IPS-18c (cell line): ENCODE measurements around the gene GIN1.
"Not testable (repeated sequence)": the region's sequence is repeated elsewhere in the genome, so short reads cannot be mapped to it uniquely, and the experiment has no call there.

Experiments used
- H3K4me3 ChIP-seq: 2 replicates; pipeline ENCODE4 v1.7.0; 2013; ENCODE audit warnings: low read depth, mild to moderate bottlenecking, low read length, moderate library complexity; ENCODE audit not compliant: insufficient read depth
- H3K9me3 ChIP-seq: one replicate; pipeline ENCODE4 v1.6.1; 2013; ENCODE audit warnings: mild to moderate bottlenecking, low read length, moderate library complexity; ENCODE audit not compliant: control insufficient read depth, insufficient read depth

Gene GIN1

DNA sequence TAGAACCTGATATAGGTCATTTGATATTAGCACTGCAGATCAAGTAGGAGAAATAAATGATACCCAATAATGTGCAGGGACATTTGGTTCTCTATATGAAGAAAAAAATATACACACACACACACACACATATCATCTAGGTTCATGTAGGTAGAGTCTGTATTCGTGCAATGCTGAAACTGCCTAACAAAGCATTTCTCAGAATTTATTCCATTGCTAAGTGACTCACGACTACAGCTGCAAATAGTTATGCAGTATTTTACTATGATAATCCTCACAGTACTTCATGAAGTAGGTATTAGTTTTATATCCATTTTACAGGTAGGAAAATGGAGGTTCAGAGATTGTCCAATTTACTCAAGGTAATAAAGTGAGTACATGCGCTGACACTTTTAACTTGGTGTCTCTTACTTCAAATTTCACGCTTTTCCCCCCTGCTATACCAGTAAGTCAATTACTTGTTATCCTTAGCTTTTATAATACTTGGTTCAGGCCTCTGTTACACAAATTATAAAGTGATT is 2.4 kb downstream of the GIN1 start:
- Histone ChIP-seq H3K4me3 (no peak overlapping the region), H3K9me3 (no peaks in the 10 kb centered on the region)

DNA sequence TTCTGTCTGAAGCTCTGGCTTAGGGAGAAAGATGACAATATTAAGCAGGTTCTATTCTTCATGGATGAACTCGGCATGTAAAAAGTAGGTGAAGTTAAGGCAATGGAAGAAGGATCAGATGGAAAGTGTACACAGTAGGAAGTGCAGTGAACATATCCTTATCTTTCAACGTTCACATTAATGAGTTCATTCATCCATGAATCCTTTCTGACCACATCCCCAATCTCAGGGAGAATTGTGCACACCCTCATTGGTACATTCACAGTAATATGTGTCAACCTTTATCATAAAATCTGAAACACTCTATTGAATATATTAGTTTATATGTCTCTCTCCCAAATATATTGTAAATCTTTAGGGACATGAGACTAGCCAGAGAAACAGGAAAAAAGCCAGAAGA is 5.5 kb downstream of the GIN1 start:
- Histone ChIP-seq H3K4me3 (no peak overlapping the region), H3K9me3 (no peaks in the 10 kb centered on the region)

DNA sequence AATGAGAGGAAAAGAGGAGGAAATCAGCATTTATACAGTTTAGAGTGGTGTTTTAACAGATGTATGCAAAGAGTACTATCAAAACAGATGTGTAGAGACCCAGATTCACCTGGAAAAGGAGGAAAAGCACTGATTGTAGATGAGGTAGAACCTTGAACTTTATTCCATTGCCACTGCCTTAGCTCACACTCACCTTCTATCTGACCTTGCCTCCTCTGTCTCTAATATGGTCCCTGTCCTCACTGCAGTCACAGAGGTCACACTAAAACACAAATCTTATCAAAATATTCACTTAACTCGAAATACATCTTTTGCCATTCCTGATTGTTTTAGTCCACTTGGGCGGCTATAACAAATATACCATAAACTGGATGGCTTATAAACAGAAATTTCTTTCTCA is 7.0 kb downstream of the GIN1 start:
- H3K9me3 ChIP-seq: no peaks in the 10 kb centered on the region
- no peak overlapping the region for H3K4me3 ChIP-seq

DNA sequence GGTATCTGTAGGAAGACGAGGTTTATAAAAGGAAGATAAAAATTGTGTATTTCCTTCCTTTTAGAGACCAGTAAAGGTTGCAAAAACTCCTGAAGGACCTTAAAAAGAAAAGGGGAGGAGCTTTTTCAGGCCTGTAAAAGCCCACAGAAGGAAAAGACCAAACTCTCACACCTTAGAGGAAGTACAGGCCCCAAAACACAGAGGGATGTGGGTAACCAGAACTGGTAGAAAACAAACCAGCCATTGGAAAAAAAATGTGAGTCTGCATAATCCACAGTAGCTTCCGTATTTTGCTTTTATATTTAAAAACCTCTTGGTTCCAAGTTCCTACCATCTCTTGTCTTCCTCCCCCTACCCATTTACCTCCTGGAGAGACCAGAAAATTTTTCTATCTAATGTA is 8.5 kb downstream of the GIN1 start:
- Histone ChIP-seq H3K4me3 (no peak overlapping the region), H3K9me3 (no peaks in the 10 kb centered on the region)

DNA sequence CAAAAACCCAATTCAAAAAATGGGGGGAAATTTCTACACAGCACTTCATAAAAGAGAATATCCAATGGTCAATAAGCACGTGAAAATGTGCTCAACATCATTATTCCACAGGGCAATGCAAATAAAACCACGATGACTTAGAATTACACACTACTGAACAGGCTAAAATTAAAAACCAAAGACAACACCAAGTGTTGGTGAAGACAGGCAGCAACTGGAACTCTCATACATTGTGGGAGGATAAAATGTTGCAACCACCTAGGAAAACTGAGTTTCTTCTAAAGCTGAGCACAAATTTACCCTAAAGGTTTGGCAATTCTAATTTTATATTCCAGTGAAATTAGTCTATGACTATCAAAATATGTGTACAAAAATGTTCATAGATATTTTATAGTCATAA is 9.5 kb downstream of the GIN1 start:
- H3K9me3 ChIP-seq: no peaks in the 10 kb centered on the region
- H3K4me3 ChIP-seq: no peak overlapping the region

DNA sequence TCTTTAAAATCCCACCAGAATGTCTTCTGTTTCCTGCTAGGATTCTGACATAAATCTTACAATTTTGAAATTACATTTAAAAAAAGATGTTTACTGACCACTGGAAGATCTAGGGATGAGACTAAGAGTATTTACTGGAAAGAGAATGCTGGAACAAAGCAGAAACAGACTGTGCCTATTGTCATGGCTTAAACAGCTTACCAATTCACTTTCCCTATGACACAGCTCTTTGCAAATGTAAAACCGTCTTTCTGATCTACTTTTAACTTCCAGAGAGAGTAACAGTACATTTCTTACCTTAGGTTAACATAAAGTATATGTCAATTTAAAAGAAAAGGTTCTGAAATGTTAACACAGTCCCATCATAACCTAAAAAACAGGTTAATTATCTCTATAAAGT is 10.7 kb downstream of the GIN1 start:
- H3K4me3 ChIP-seq: no peak overlapping the region

DNA sequence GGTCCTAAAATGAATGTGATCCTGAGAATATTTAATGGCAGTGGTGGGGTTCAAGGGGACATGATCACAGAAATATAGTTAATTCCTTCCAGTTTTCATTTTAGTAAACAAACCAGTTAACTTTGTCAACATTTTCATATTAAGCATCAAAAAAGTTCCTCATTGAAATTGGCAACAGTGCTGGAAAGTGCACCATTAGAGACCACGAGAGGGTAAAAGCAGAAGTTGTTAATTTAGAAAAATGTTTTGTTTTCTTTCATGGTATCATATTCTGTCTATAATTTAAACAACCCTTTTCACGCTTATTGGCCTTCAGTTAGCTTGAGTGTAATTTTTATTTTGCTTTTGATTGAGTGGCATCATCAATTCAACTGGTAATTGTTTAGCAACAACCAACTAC is 11.9 kb downstream of the GIN1 start:
- no peak overlapping the region for H3K4me3 ChIP-seq
- no peaks in the 10 kb centered on the region for H3K9me3 ChIP-seq

More for the DNA sequence above, 10.7 kb downstream of the GIN1 start:
- no peaks in the 10 kb centered on the region for H3K9me3 ChIP-seq

DNA sequence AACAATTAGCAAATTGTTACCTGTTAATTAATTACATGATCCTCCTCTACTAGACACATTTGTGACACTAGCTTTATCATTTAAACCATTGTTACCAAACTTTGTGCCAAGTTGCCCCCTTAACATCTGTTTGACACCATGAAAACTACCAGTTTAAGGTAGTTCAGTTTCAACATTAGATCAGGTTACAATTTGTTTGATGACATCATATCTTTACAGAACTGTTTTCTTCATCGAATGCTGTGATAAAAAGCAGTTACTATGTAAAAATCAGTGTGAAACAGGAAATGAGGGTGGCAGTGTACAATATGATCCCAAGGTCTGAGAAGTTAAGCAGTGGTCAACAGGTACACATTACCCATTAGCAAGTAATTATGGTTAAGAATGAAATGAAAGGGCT is 17.7 kb downstream of the GIN1 start:
- no peaks in the 10 kb centered on the region for H3K9me3 ChIP-seq
- H3K4me3 ChIP-seq: no peak overlapping the region

DNA sequence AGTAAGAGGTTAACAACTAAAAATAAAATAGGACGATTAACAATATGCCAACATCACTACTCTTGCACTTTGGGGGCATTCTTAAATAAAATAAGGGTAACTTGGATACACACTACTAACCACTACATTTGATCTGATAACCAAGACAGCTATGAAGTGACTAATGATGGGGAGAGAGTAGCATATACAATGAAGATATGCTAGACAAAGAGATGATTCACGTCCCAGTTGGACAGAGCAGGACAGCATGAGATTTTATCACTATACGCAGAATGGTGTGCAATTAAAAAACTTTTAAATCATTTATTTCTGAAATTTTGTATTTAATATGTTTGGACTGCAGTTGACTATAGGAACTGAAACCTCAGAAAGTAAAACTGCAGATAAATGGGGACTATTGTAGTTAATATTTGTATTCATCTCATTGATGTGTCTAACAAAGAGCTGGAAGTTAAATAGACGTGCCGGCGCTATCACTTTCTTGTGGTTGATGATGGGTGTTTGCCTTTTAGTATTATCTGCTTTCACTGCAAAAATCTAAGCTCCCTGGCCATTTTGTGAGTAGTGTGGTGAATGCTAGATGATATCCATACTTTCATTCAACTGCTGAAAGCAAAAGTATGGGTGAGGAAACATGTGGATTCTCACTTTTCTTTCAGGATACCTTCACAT is 18.7 kb downstream of the GIN1 start:
- Histone ChIP-seq H3K4me3 (no peak overlapping the region), H3K9me3 (no peaks in the 10 kb centered on the region)

DNA sequence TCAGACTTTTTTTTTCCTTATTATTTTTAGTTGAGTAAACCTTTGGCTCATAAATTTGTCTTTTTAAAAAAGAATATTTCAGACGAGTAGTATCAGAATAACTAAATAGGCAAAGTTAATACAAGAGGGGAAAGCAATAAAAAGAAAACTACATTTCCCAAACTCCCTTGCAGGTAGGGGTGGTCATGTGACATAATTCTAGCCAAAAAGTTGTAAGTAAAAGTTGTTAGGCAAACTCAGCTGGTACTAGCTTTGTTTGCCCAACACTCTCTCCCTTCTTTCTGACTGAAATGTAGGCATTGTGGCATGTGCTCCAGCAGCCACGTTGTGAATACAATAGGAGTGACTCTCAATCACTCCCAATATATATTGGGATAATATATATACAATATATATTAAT is 20.9 kb downstream of the GIN1 start:
- H3K4me3 ChIP-seq: no peak overlapping the region

DNA sequence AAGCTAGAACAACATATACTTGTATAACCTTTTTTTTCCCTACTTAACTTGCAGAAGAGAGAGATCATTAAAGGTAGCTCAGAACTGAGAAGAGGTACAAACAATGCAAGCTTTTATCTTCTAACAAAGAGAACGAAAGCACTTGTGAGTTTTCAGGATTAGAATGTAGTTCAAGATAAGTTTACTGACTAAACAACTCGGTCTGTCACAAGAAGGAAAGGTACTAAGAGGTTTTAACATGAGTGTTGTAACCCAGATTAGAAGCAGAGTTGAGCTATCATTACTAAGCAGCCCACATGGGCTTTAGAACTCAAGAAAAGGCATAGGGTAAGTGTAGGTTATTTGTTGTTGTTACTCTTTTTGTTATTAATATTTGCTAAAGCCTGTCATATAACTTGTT is 25.2 kb downstream of the GIN1 start:
- Histone ChIP-seq H3K4me3 (no peak overlapping the region), H3K9me3 (no peaks in the 10 kb centered on the region)

More for the DNA sequence above, 20.9 kb downstream of the GIN1 start:
- no peaks in the 10 kb centered on the region for H3K9me3 ChIP-seq

DNA sequence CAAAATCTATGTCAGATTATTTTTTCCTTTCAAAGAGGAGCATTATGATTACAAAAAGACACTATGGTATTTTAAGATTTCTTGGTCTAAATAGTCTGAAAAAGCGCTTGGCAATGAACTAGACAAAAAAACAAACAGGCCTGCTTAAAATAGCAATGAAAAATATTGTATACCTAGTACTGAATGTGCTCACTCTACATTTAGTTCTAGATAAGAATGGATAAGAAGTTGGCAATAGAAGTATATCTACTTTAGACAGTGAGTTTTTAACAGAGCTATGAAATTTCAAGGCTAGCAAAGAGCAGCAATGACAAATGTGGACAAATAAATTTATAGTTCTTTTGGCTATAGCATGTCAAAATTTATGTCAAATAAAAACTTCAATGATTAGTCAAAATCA is 26.2 kb downstream of the GIN1 start:
- H3K9me3 ChIP-seq: no peaks in the 10 kb centered on the region
- H3K4me3 ChIP-seq: no peak overlapping the region

DNA sequence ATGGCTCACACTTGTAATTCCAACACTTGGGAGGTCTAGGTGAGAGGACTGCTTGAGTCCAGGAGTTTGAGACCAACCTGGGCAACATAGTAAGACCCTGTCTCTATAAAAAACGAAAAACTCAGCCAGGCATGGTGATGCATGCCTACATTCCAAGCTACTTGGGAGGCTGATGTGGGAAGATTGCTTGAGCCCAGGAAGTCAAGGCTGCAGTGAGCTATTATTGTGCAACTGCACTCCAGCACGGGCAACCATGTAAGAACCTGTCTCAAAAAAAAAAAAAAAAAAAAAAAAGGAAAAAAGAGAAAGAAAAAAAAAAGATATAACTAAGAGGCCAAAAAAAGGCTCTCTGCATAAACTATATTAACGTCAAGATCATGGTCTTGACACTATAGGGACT is 27.3 kb downstream of the GIN1 start:
- no peak overlapping the region for H3K4me3 ChIP-seq

DNA sequence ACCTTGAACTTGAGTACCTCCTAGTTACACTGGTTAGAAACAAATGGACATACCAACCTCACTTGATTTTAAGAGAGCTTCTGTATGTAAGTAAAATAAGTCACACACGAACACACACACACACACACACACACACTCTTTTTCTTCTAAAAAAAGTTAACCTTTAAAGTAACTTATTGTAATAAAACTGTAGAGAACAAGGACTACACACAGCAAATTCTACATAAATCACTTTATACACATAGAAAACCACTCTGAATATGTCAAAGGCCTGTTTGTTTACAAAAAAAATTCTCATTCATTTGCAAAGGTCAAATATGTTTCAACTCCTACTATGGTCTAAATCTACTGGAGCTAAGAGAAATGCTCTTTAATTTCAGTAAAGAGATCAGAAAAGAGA is 29.1 kb downstream of the GIN1 start:
- Histone ChIP-seq H3K9me3 (no peaks in the 10 kb centered on the region), H3K4me3 (no peak overlapping the region)

More for the DNA sequence above, 27.3 kb downstream of the GIN1 start:
- H3K9me3 ChIP-seq: no peaks in the 10 kb centered on the region

DNA sequence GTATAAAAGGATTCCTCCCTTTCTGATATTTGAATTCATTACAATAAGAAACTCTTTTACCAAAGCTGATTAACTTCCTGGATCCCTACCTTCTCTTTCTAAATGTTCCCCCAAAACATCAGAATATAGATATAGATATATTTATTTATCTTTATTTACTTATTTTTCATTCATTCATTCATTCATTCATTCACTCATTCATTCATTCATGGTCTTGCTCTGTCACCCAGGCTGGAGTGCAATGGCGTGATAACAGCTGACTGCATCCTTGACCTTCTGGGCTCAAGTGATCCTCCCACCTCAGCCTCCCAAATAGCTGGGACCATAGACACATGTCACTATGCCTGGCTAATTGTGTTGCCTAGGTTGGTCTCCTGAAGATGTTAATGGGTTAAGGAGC is 30.7 kb downstream of the GIN1 start:
- Histone ChIP-seq H3K4me3 (no peak overlapping the region), H3K9me3 (no peaks in the 10 kb centered on the region)

DNA sequence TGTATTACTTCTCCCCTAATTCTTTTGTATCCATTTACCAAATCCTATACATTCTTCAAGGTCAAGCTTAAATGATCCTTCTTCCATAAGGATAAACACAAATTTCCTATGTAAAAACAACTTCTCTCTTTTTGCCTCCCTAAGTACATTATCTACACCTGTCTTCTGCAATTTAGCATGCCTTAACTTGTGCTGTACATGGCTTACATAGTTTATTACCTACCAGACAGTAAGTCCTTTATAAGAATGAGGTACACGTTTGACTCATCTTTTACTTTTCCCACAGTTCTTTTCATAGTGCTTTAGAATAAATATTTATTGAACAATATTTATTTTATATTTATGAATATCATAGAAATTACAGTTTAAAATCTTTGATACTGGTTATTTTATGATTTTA is 33.4 kb downstream of the GIN1 start:
- peaks cover 2% of the 10 kb centered on the region for H3K9me3 ChIP-seq
- no peak overlapping the region for H3K4me3 ChIP-seq

DNA sequence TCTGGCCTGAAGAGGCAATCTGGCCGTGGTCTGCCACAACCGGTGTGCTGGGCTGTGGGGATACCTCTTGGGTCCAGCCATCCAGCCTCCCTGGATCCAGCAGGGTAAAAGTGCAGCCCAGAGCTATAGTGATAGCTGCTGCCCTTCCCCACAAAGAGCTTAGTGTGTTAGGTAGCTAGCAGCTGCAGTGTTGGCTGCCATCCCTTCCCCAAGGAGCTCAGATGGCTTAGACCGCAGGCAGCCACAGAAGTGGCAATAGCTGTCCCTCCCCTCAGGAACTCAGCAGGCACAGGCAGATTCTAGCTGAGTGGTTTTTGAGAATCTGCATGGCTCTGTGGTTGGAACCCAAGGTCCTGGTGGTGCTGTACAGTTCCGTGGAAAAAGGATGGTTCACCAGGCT is 40.1 kb downstream of the GIN1 start:
- peaks cover 2% of the 10 kb centered on the region for H3K9me3 ChIP-seq
- no peak overlapping the region for H3K4me3 ChIP-seq

DNA sequence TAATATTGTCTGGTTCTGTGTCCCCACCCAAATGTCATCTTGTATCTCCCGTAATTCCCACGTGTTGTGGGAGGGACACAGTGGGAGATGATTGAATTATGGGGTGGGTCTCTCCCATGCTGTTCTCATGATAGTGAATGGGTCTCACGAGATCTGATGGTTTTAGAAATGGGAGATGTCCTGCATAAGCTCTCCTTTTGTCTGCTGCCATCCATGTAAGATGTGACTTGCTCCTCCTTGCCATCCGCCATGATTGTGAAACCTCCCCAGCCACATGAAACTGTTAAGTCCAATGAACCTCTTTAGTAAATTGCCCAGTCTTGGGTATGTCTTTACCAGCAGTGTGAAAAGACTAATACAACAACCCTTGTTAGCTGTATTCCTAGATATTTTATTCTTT is 44.5 kb downstream of the GIN1 start:
- Histone ChIP-seq H3K9me3 (no peaks in the 10 kb centered on the region), H3K4me3 (no peak overlapping the region)

DNA sequence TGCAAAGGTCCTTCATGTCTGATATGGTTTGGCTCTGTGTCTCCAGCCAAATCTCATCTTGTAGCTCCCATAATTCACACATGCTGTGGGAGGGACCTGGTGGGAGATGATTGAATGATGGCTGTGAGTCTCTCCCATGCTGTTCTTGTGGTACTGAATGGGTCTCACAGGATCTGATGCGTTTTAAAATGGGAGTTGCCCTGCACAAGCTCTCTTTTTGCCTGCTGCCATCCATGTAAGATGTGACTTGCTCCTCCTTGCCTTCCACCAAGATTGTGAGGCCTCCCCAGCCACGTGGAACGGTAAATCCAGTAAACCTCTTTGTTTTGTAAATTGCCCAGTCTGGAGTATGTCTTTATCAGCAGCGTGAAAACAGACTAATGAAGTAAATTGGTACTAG is 46.4 kb downstream of the GIN1 start:
- not testable (repeated sequence) for H3K9me3 ChIP-seq, H3K4me3 ChIP-seq
